HepG2 (cell line): ENCODE measurements around the gene YKT6. TPM values are rescaled to one million over a fixed set of nuclear protein-coding genes. Genes with fewer than 3 reads are reported as not detected.

Experiments used
- ATAC-seq: fragments of 200-7000 bp; cut with Tn5 transposase; 3 replicates; pipeline ENCODE4 v1.9.1; 2020; ENCODE audit warnings: mild to moderate bottlenecking, moderate library complexity
- BruUV-seq: library from RNA; stranded (reverse); fragments of 400-500 nt; replicated peaks from 2 replicates; lab custom pipeline; 2021; lab: Mats Ljungman, UMichigan
- CTCF ChIA-PET: fragments of 300-600 bp; formaldehyde crosslinking; extraction: SDS; loops from one replicate; lab custom pipeline; 2021; ENCODE audit warnings: low total read pairs, inconsistent platforms, low intra/inter-chr PET ratio; lab: Yijun Ruan, JAX
- POLR2A ChIA-PET: fragments of 350-600 bp; sonication (Branson Sonifier 250); formaldehyde crosslinking; loops from one replicate; lab custom pipeline; 2020; ENCODE audit warnings: antibody characterized with exemption, inconsistent platforms; lab: Yijun Ruan, JAX
- DNase-seq: peaks from one replicate; pipeline ENCODE4 v3.0.0-alpha.2; 2015; ENCODE audit warnings: low spot score
- FAIRE-seq: peaks from 3 replicates; lab custom pipeline; 2011; peaks lifted over from hg19 to GRCh38; lab: Jason Lieb, UNC
- H2AFZ ChIP-seq: one replicate; pipeline ENCODE4 v1.6.1; 2011; ENCODE audit warnings: low read length, inconsistent platforms
- H3K27ac ChIP-seq: fragments of 300-600 bp; 3 replicates; pipeline ENCODE4 v1.8.0; 2011; ENCODE audit warnings: mixed run types, mild to moderate bottlenecking, mixed read lengths, low read length, inconsistent platforms; ENCODE audit not compliant: insufficient read depth; ENCODE audit errors: extremely low read length
- H3K27me3 ChIP-seq, 2 experiments: fragments of 200-600 bp in 1 of 2; 2 replicates in 1 of 2; 3 replicates in 1 of 2; pipeline versions ENCODE4 v1.6.0 to v1.8.0; 2011; ENCODE audit warnings: low read length in 2 of 2, mild to moderate bottlenecking in 2 of 2, moderate library complexity in 2 of 2, inconsistent platforms in 1 of 2; ENCODE audit not compliant: insufficient read depth in 2 of 2, control insufficient read depth in 1 of 2
- H3K36me3 ChIP-seq, 2 experiments: fragments of 200-600 bp in 1 of 2; replicated peaks in 1 of 2; 2 replicates in 1 of 2; 3 replicates in 1 of 2; pipeline versions ENCODE4 v1.5.1 to v1.8.0; 2011; ENCODE audit warnings: low read length in 2 of 2, inconsistent platforms in 1 of 2; ENCODE audit not compliant: insufficient read depth in 2 of 2, control insufficient read depth in 1 of 2
- H3K4me1 ChIP-seq: 2 replicates; pipeline ENCODE4 v1.5.1; 2012; ENCODE audit warnings: low read length, inconsistent platforms; ENCODE audit not compliant: insufficient read depth
- H3K4me2 ChIP-seq: 2 replicates; pipeline ENCODE4 v1.6.0; 2011; ENCODE audit warnings: low read depth, low read length, inconsistent platforms
- H3K4me3 ChIP-seq, 3 experiments: fragments of 200-600 bp in 1 of 3; sonication (generic), shearing (Covaris generic) in 1 of 3; replicated peaks in 1 of 3; 2 replicates each; pipeline ENCODE4 v1.5.1; 2011 to 2016; ENCODE audit warnings: low read length in 3 of 3, inconsistent platforms in 2 of 3, low read depth in 2 of 3, mild to moderate bottlenecking in 2 of 3, control low read depth in 1 of 3, mixed read lengths in 1 of 3; ENCODE audit not compliant: insufficient read depth in 1 of 3
- H3K79me2 ChIP-seq: one replicate; pipeline ENCODE4 v1.6.1; 2011; ENCODE audit warnings: low read length, inconsistent platforms; ENCODE audit not compliant: insufficient read depth
- H3K9ac ChIP-seq: 2 replicates; pipeline ENCODE4 v1.6.0; 2011; ENCODE audit warnings: mild to moderate bottlenecking, low read depth, low read length, inconsistent platforms; ENCODE audit not compliant: insufficient read depth
- H3K9me3 ChIP-seq: 2 replicates; pipeline ENCODE4 v1.5.1; 2012; ENCODE audit warnings: mild to moderate bottlenecking, low read length
- H4K20me1 ChIP-seq: 2 replicates; pipeline ENCODE4 v1.6.0; 2011; ENCODE audit warnings: inconsistent platforms, mild to moderate bottlenecking, low read length, moderate library complexity; ENCODE audit not compliant: insufficient read depth
- ZBTB1 ChIP-seq: sonication (generic); formaldehyde crosslinking; IDR thresholded peaks from 2 replicates; pipeline ENCODE4 v1.4.0; 2020; ENCODE audit warnings: missing genetic modification reagents, borderline replicate concordance
- WGBS: methylation state at CpG from one replicate; pipeline ENCODE4 v1.1.6; 2017; ENCODE audit warnings: low lambda C conversion rate; 5-methylcytosine and 5-hydroxymethylcytosine counted together
- in situ Hi-C: cut with HindIII; loops from 2 replicates; pipeline ENCODE4 v1.10.0; 2017; ENCODE audit warnings: low pct_unique_long_range_greater_than_20kb; ENCODE audit not compliant: extremely low pct_ligation_motif_present
- intact Hi-C: fragments of 100-400 bp; cut with micrococcal nuclease; formaldehyde crosslinking; loops from one replicate; pipeline ENCODE4 v1.10.0; 2022; ENCODE audit not compliant: unreplicated experiment
- polyA plus RNA-seq, 8 experiments: library from polyadenylated mRNA; depleted of rRNA in 3 of 8; stranded (reverse) in 7 of 8; unstranded in 1 of 8; fragments of >200 nt; fragmentation: Illumina TruSeq in 4 of 8; extraction: Trizol in 4 of 8; gene quantifications; 2 replicates each; pipeline versions ENCODE4 v1.2.1 to v1.2.3, GENCODE V29; 2011 to 2016; ENCODE audit warnings: low read depth in 4 of 8, missing spikeins in 1 of 8, mixed read lengths in 1 of 8; ENCODE audit not compliant: insufficient read depth in 1 of 8
- total RNA-seq, 5 experiments: library from RNA; depleted of rRNA; stranded (reverse); fragments of >200 nt; fragmentation: Illumina TruSeq; extraction: Trizol; gene quantifications; 2 replicates each; pipeline ENCODE4 v1.2.3, GENCODE V29; 2016; ENCODE audit warnings: low read depth in 1 of 5
- TF ChIP-seq, protein P1 (sequence below): sonication (generic); formaldehyde crosslinking; IDR thresholded peaks from 2 replicates; pipeline ENCODE4 v1.4.0; 2020; ENCODE audit warnings: missing genetic modification reagents
- TF ChIP-seq, protein P2 (sequence below): sonication (generic); formaldehyde crosslinking; IDR thresholded peaks from 2 replicates; pipeline ENCODE4 v1.5.1; 2020; ENCODE audit warnings: mild to moderate bottlenecking, missing genetic modification reagents, moderate library complexity

Gene YKT6
- total and polyA plus RNA-seq, 2 of the 13 experiments (the other 11 are each of a cell fraction or from before 2014, with no cell fraction given): 52.2 to 60.3 TPM

DNA sequence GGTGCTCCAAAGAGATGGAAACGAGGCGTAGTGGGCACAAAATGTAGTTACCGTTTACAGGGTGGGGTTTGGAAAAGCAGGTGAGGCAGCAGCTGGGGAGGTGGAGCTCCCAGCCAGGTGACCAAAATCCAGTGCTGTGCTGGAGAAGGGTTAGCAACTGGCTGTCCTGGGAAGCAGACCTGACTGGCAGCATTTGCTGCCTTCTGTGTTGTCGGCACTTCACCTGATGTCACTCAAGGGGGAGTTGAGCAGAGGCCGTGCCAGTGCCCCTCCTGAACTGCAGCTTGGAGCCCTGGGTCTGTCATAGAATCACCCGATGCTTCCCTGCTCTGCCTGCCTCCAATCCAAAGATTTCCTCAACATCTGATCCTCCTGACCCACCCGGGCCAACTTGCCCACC, 24.3 kb upstream of the YKT6 start (continued):
- no peak for TF ChIP-seq ZBTB1

- FAIRE-seq (no peak), DNase-seq (no peak), ATAC-seq (no peak)
- Histone ChIP-seq H3K9ac (no peak overlapping the region), H2AFZ (no peak overlapping the region), H3K4me2 (no peak overlapping the region), H3K27ac (no peak overlapping the region), H3K36me3 (no peaks in the 10 kb centered on the region), H4K20me1 (no peaks in the 10 kb centered on the region), H3K79me2 (no peaks in the 10 kb centered on the region), H3K4me1 (no peaks in the 10 kb centered on the region), H3K9me3 (peaks cover 7% of the 10 kb centered on the region), H3K4me3 (no peak overlapping the region), H3K27me3 (peaks cover 0 to 13% of the 10 kb centered on the region in 2 experiments; a peak in 4 of 5 replicates)
- ChIA-PET POLR2A (no interaction called here), CTCF (no interaction called here)
- no TSS peak for BruUV-seq
- intact Hi-C loops: no loop called here
- WGBS: 30% methylated on average over 4 of the region's 4 CpGs
- in situ Hi-C loops: no loop called here
- TF ChIP-seq, protein P1, sequence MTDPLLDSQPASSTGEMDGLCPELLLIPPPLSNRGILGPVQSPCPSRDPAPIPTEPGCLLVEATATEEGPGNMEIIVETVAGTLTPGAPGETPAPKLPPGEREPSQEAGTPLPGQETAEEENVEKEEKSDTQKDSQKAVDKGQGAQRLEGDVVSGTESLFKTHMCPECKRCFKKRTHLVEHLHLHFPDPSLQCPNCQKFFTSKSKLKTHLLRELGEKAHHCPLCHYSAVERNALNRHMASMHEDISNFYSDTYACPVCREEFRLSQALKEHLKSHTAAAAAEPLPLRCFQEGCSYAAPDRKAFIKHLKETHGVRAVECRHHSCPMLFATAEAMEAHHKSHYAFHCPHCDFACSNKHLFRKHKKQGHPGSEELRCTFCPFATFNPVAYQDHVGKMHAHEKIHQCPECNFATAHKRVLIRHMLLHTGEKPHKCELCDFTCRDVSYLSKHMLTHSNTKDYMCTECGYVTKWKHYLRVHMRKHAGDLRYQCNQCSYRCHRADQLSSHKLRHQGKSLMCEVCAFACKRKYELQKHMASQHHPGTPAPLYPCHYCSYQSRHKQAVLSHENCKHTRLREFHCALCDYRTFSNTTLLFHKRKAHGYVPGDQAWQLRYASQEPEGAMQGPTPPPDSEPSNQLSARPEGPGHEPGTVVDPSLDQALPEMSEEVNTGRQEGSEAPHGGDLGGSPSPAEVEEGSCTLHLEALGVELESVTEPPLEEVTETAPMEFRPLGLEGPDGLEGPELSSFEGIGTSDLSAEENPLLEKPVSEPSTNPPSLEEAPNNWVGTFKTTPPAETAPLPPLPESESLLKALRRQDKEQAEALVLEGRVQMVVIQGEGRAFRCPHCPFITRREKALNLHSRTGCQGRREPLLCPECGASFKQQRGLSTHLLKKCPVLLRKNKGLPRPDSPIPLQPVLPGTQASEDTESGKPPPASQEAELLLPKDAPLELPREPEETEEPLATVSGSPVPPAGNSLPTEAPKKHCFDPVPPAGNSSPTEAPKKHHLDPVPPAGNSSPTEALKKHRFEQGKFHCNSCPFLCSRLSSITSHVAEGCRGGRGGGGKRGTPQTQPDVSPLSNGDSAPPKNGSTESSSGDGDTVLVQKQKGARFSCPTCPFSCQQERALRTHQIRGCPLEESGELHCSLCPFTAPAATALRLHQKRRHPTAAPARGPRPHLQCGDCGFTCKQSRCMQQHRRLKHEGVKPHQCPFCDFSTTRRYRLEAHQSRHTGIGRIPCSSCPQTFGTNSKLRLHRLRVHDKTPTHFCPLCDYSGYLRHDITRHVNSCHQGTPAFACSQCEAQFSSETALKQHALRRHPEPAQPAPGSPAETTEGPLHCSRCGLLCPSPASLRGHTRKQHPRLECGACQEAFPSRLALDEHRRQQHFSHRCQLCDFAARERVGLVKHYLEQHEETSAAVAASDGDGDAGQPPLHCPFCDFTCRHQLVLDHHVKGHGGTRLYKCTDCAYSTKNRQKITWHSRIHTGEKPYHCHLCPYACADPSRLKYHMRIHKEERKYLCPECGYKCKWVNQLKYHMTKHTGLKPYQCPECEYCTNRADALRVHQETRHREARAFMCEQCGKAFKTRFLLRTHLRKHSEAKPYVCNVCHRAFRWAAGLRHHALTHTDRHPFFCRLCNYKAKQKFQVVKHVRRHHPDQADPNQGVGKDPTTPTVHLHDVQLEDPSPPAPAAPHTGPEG: no peak
- TF ChIP-seq, protein P2, sequence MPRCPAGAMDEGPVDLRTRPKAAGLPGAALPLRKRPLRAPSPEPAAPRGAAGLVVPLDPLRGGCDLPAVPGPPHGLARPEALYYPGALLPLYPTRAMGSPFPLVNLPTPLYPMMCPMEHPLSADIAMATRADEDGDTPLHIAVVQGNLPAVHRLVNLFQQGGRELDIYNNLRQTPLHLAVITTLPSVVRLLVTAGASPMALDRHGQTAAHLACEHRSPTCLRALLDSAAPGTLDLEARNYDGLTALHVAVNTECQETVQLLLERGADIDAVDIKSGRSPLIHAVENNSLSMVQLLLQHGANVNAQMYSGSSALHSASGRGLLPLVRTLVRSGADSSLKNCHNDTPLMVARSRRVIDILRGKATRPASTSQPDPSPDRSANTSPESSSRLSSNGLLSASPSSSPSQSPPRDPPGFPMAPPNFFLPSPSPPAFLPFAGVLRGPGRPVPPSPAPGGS (CRISPR knock-in tag): no peak
These were observed 23.1 kb upstream of the YKT6 start for GRCh38 chr7:44177570-44178131.
